B cell (primary cell): ENCODE data around the gene RPP38. TPM values are rescaled to one million over a fixed set of nuclear protein-coding genes. Genes with fewer than 3 reads are reported as not detected.
A peak's percentile ranks its signal among the peaks of the same experiment; 100 is the strongest.

Experiments used
- ATAC-seq: fragments of 200-7000 bp; cut with Tn5 transposase; one replicate; pipeline ENCODE4 v1.10.0; 2021; ENCODE audit warnings: low read depth, mild to moderate bottlenecking, moderate number of reproducible peaks, moderate library complexity
- CTCF ChIA-PET: fragments of 350-600 bp; sonication (Branson Sonifier 250); formaldehyde crosslinking; loops from one replicate; lab custom pipeline; 2021; ENCODE audit warnings: antibody characterized with exemption, inconsistent platforms; lab: Charles Lee
- POLR2A ChIA-PET: fragments of 350-600 bp; sonication (Branson Sonifier 250); formaldehyde crosslinking; loops from one replicate; lab custom pipeline; 2021; ENCODE audit warnings: antibody characterized with exemption; lab: Charles Lee
- DNase-seq: peaks from one replicate; pipeline ENCODE4 v3.0.0; 2013
- H2AFZ ChIP-seq: 2 replicates; pipeline ENCODE4 v1.6.1; 2012; ENCODE audit warnings: mild to moderate bottlenecking, low read depth, low read length; ENCODE audit not compliant: insufficient read depth, poor library complexity, severe bottlenecking
- H3K27ac ChIP-seq, 2 donors: 1 replicate in 1 of 2; 2 replicates in 1 of 2; pipeline ENCODE4 v1.5.1; 2012 to 2013; ENCODE audit warnings: low read length in 2 of 2, mild to moderate bottlenecking in 2 of 2, moderate library complexity in 1 of 2
- H3K27me3 ChIP-seq, 4 experiments: fragments of 200-600 bp in 1 of 4; sonication (generic) in 1 of 4; replicated peaks in 1 of 4; 1 replicate in 2 of 4; 2 replicates in 2 of 4; pipeline versions ENCODE4 v1.6.1 to v1.7.0; 2013 to 2016; ENCODE audit warnings: low read length in 3 of 4, mild to moderate bottlenecking in 2 of 4, mixed read lengths in 1 of 4, moderate library complexity in 1 of 4; ENCODE audit not compliant: insufficient read depth in 4 of 4, control insufficient read depth in 3 of 4; ENCODE audit errors: control extremely low read depth in 1 of 4
- H3K36me3 ChIP-seq, 2 experiments: replicated peaks in 1 of 2; 1 replicate in 1 of 2; 2 replicates in 1 of 2; pipeline versions ENCODE4 v1.6.1 to v1.7.1; 2013; ENCODE audit warnings: low read length in 1 of 2; ENCODE audit not compliant: insufficient read depth in 2 of 2, control insufficient read depth in 1 of 2; ENCODE audit errors: control extremely low read depth in 1 of 2, extremely low read depth in 1 of 2
- H3K4me1 ChIP-seq, 2 donors: fragments of 200-600 bp in 1 of 2; sonication (generic) in 1 of 2; 1 replicate in 1 of 2; 2 replicates in 1 of 2; pipeline versions ENCODE4 v1.5.1 to v1.6.1; 2013 to 2017; ENCODE audit warnings: low read length in 2 of 2; ENCODE audit not compliant: control insufficient read depth in 2 of 2, insufficient read depth in 2 of 2
- H3K4me2 ChIP-seq: replicated peaks from 2 replicates; pipeline ENCODE3; 2012; ENCODE audit warnings: mild to moderate bottlenecking, low read depth, low read length; ENCODE audit not compliant: poor library complexity, severe bottlenecking
- H3K4me3 ChIP-seq, 5 experiments: fragments of 200-600 bp in 1 of 5; sonication (generic) in 1 of 5; 1 replicate in 3 of 5; 2 replicates in 2 of 5; pipeline versions ENCODE4 v1.5.1 to v1.7.0; 2011 to 2016; ENCODE audit warnings: low read length in 4 of 5, mild to moderate bottlenecking in 4 of 5, low read depth in 2 of 5, control low read depth in 1 of 5, moderate library complexity in 1 of 5; ENCODE audit not compliant: insufficient read depth in 1 of 5; ENCODE audit errors: control extremely low read depth in 1 of 5, extremely low read depth in 1 of 5
- H3K79me2 ChIP-seq: fragments of 200-600 bp; sonication (generic); one replicate; pipeline ENCODE4 v1.6.0; 2016; ENCODE audit warnings: low read length; ENCODE audit not compliant: control insufficient read depth, insufficient read depth
- H3K9ac ChIP-seq: fragments of 200-600 bp; sonication (generic); 2 replicates; pipeline ENCODE4 v1.6.1; 2017; ENCODE audit warnings: mild to moderate bottlenecking, low read length, moderate library complexity
- H3K9me3 ChIP-seq, 3 donors: one replicate each; pipeline versions ENCODE4 v1.6.1 to v1.7.1; 2013; ENCODE audit warnings: low read length in 2 of 3; ENCODE audit not compliant: control insufficient read depth in 2 of 3, insufficient read depth in 1 of 3; ENCODE audit errors: control extremely low read depth in 1 of 3
- H4K20me1 ChIP-seq: 2 replicates; pipeline ENCODE4 v1.6.0; 2012; ENCODE audit warnings: mild to moderate bottlenecking, low read length; ENCODE audit not compliant: insufficient read depth, control insufficient read depth, poor library complexity, severe bottlenecking
- H3K27ac Mint-ChIP-seq: one replicate; pipeline ENCODE4 v1.8.0; 2021; ENCODE audit warnings: mixed read lengths
- H3K27me3 Mint-ChIP-seq: one replicate; pipeline ENCODE4 v1.8.0; 2021; ENCODE audit warnings: mixed read lengths
- H3K4me1 Mint-ChIP-seq: one replicate; pipeline ENCODE4 v1.8.0; 2021; ENCODE audit warnings: mixed read lengths
- H3K4me3 Mint-ChIP-seq: one replicate; pipeline ENCODE4 v1.8.0; 2021; ENCODE audit warnings: mixed read lengths
- H3K9me3 Mint-ChIP-seq: one replicate; pipeline ENCODE4 v1.8.0; 2022; ENCODE audit warnings: mixed read lengths; ENCODE audit not compliant: insufficient read depth
- CTCF ChIP-seq: fragments of 200-600 bp; IDR thresholded peaks from one replicate; pipeline ENCODE4 v1.8.0; 2022; ENCODE audit warnings: antibody characterized with exemption, mild to moderate bottlenecking
- EZH2 ChIP-seq: IDR thresholded peaks from 2 replicates; pipeline ENCODE4 v1.6.1; 2012; ENCODE audit warnings: borderline replicate concordance, low read depth, mild to moderate bottlenecking, moderate library complexity, low read length; ENCODE audit not compliant: insufficient read depth, poor library complexity, severe bottlenecking
- WGBS: methylation state at CpG from one replicate; pipeline ENCODE4 v1.1.5; 2013; ENCODE audit warnings: missing lambda C conversion rate; ENCODE audit not compliant: insufficient coverage; 5-methylcytosine and 5-hydroxymethylcytosine counted together
- intact Hi-C: fragments of 100-400 bp; cut with micrococcal nuclease; formaldehyde crosslinking; loops from one replicate; pipeline ENCODE4 v1.10.0; 2022
- polyA plus RNA-seq: library from polyadenylated mRNA; depleted of rRNA; stranded (reverse); fragments of >200 nt; gene quantifications from 2 replicates; pipeline ENCODE4 v1.2.3, GENCODE V29; 2012
- total RNA-seq, 2 donors: library from RNA; stranded (reverse); fragments of 120-200 nt in 1 of 2; gene quantifications; 1 replicate in 1 of 2; 2 replicates in 1 of 2; pipeline versions ENCODE4 v1.2.3 to v1.2.4, GENCODE V29; 2013 to 2022

Gene RPP38
- total and polyA plus RNA-seq, 2 donors (not counting 1 experiment from before 2014, with no cell fraction given), result 12.7 to 24.8 TPM

- Histone ChIP-seq H3K27ac (no peak overlapping the region), H3K36me3 (no peaks in the 10 kb centered on the region), H3K4me3 (no peak overlapping the region), H3K4me1 (peaks cover 0 to 6% of the 10 kb centered on the region in 2 donors), H4K20me1 (no peaks in the 10 kb centered on the region), H3K79me2 (no peaks in the 10 kb centered on the region), H3K9ac (no peak overlapping the region), H3K4me2 (no peak overlapping the region), H2AFZ (peak overlapping the region; percentile 16), H3K9me3 (no peaks in the 10 kb centered on the region), H3K27me3 (no peaks in the 10 kb centered on the region)
- TF ChIP-seq EZH2, result no peak
- no peak for TF ChIP-seq CTCF
- H3K27ac Mint-ChIP-seq, result no peak overlapping the region
- no peaks in the 10 kb centered on the region for H3K27me3 Mint-ChIP-seq
- intact Hi-C loops, result no loop called here
- DNase-seq (no peak), ATAC-seq (no peak)
- ChIA-PET POLR2A (no interaction called here), CTCF (no interaction called here)
- over 99% methylated on average over 14 of the region's 18 CpGs for WGBS
- no peak overlapping the region for H3K4me3 Mint-ChIP-seq
- H3K9me3 Mint-ChIP-seq, result no peaks in the 10 kb centered on the region
- H3K4me1 Mint-ChIP-seq, result peaks cover 2% of the 10 kb centered on the region
These were observed 13.3 kb upstream of the RPP38 start for GRCh38 chr10:15083674-15084501.

GRCh38 chr10:15084502-15084922, 12.6 kb upstream of the RPP38 start:
- Mint-ChIP-seq H3K9me3 (no peaks in the 10 kb centered on the region), H3K27ac (no peak overlapping the region), H3K4me3 (no peak overlapping the region), H3K27me3 (no peaks in the 10 kb centered on the region), H3K4me1 (peaks cover 2% of the 10 kb centered on the region)
- Histone ChIP-seq H3K4me2 (no peak overlapping the region), H3K79me2 (no peaks in the 10 kb centered on the region), H3K9ac (no peak overlapping the region), H3K27ac (no peak overlapping the region), H3K36me3 (no peaks in the 10 kb centered on the region), H2AFZ (peak overlapping the region; percentile 16), H3K27me3 (no peaks in the 10 kb centered on the region), H3K4me1 (peaks cover 0 to 9% of the 10 kb centered on the region in 2 donors), H3K4me3 (no peak overlapping the region), H3K9me3 (no peaks in the 10 kb centered on the region), H4K20me1 (no peaks in the 10 kb centered on the region)
- DNase-seq (no peak), ATAC-seq (no peak)
- POLR2A ChIA-PET, result no interaction called here
- CTCF ChIA-PET, result no interaction called here
- intact Hi-C loops, result no loop called here
- 76% methylated on average over 4 of the region's 7 CpGs for WGBS
- no peak for TF ChIP-seq EZH2
- no peak for TF ChIP-seq CTCF
